GM12878 (cell line): ENCODE results near the gene SIRT7. TPM values are rescaled to one million over a fixed set of nuclear protein-coding genes. Genes with fewer than 3 reads are reported as not detected.

ENCODE experiments used
- ATAC-seq: fragments of 200-7000 bp; cut with Tn5 transposase; 3 replicates; pipeline ENCODE4 v1.9.1; 2020; ENCODE audit warnings: mild to moderate bottlenecking, moderate library complexity
- BruUV-seq: library from RNA; stranded (reverse); fragments of 400-500 nt; replicated peaks from 2 replicates; lab custom pipeline; 2021; lab: Mats Ljungman, UMichigan
- CTCF ChIA-PET: fragments of 300-600 bp; sonication (Branson Sonifier 250); formaldehyde crosslinking; extraction: SDS; loops from one replicate; lab custom pipeline; 2021; ENCODE audit warnings: inconsistent platforms; lab: Yijun Ruan, JAX
- POLR2A ChIA-PET: fragments of 350-600 bp; formaldehyde crosslinking; extraction: SDS; loops from one replicate; lab custom pipeline; 2021; ENCODE audit warnings: inconsistent platforms; lab: Charles Lee
- RAD21 ChIA-PET: fragments of 300-600 bp; sonication (Branson Sonifier 250); formaldehyde crosslinking; loops from one replicate; lab custom pipeline; 2023; ENCODE audit warnings: antibody characterized with exemption; ENCODE audit not compliant: unreplicated experiment; lab: Charles Lee
- SMC1A ChIA-PET: fragments of 300-600 bp; sonication (Branson Sonifier 250); formaldehyde crosslinking; loops from one replicate; lab custom pipeline; 2023; ENCODE audit not compliant: unreplicated experiment, uncharacterized antibody; lab: Charles Lee
- DNase-seq: peaks from one replicate; pipeline ENCODE4 v3.0.0-alpha.2; 2011; ENCODE audit warnings: low read depth, low spot score
- FAIRE-seq: peaks from 3 replicates; lab custom pipeline; 2011; peaks lifted over from hg19 to GRCh38; lab: Jason Lieb, UNC
- H2AFZ ChIP-seq: 2 replicates; pipeline ENCODE4 v1.6.0; 2011; ENCODE audit warnings: low read depth, low read length, control low read depth; ENCODE audit not compliant: control insufficient read depth
- H3K27ac ChIP-seq: 2 replicates; pipeline ENCODE4 v1.5.1; 2011; ENCODE audit warnings: control low read depth; ENCODE audit not compliant: control insufficient read depth, insufficient read depth
- H3K27me3 ChIP-seq, 2 experiments: replicated peaks in 1 of 2; 2 replicates each; pipeline versions ENCODE4 v1.6.0 to v1.6.1; 2011; ENCODE audit warnings: low read length in 1 of 2; ENCODE audit not compliant: control insufficient read depth in 2 of 2, insufficient read depth in 2 of 2
- H3K36me3 ChIP-seq, 2 experiments: 2 replicates each; pipeline ENCODE4 v1.5.1; 2011; ENCODE audit warnings: low read length in 1 of 2; ENCODE audit not compliant: control insufficient read depth in 2 of 2, insufficient read depth in 2 of 2
- H3K4me1 ChIP-seq: 2 replicates; pipeline ENCODE4 v1.6.1; 2011; ENCODE audit warnings: mild to moderate bottlenecking, low read length, moderate library complexity, mixed read lengths; ENCODE audit not compliant: control insufficient read depth, insufficient read depth
- H3K4me2 ChIP-seq: 2 replicates; pipeline ENCODE4 v1.6.0; 2011; ENCODE audit warnings: control low read depth; ENCODE audit not compliant: control insufficient read depth, insufficient read depth
- H3K4me3 ChIP-seq: fragments of 200-600 bp; sonication (generic); 2 replicates; pipeline ENCODE4 v1.5.1; 2016
- H3K79me2 ChIP-seq: 2 replicates; pipeline ENCODE4 v1.6.0; 2011; ENCODE audit warnings: low read length; ENCODE audit not compliant: control insufficient read depth, insufficient read depth
- H3K9ac ChIP-seq: 2 replicates; pipeline ENCODE4 v1.8.0; 2011; ENCODE audit warnings: low read length, control low read depth, mixed read lengths; ENCODE audit not compliant: control insufficient read depth, insufficient read depth
- H3K9me3 ChIP-seq: replicated peaks from 3 replicates; pipeline ENCODE4 v1.5.1; 2011; ENCODE audit warnings: mild to moderate bottlenecking, low read length; ENCODE audit not compliant: control insufficient read depth, insufficient read depth
- H4K20me1 ChIP-seq: 2 replicates; pipeline ENCODE4 v1.6.0; 2011; ENCODE audit not compliant: control insufficient read depth, insufficient read depth
- RAD51 ChIP-seq: fragments of 450-650 bp; IDR thresholded peaks from 2 replicates; pipeline ENCODE4 v1.6.1; 2016; ENCODE audit warnings: moderate library complexity, mild to moderate bottlenecking, inconsistent platforms
- TAF1 ChIP-seq: IDR thresholded peaks from 2 replicates; pipeline ENCODE4 v1.6.1; 2011; ENCODE audit warnings: mild to moderate bottlenecking, low read depth, low read length, borderline replicate concordance
- TBL1XR1 ChIP-seq: IDR thresholded peaks from 2 replicates; pipeline ENCODE4 v1.6.1; 2012; ENCODE audit warnings: low read depth, low read length, improper control_type of control experiment
- WGBS: methylation state at CpG from one replicate; pipeline ENCODE4 v1.1.6; 2016; ENCODE audit warnings: low lambda C conversion rate; ENCODE audit not compliant: insufficient replicate concordance, insufficient coverage; ENCODE audit errors: missing lambda C conversion rate; 5-methylcytosine and 5-hydroxymethylcytosine counted together
- in situ Hi-C: fragments of 300-500 bp; cut with MboI; formaldehyde crosslinking; loops from 9 replicates; pipeline ENCODE4 v1.14.3; 2018; ENCODE audit warnings: mixed read lengths
- intact Hi-C: fragments of 100-400 bp; cut with micrococcal nuclease; formaldehyde crosslinking; loops from one replicate; pipeline ENCODE4 v1.14.2; 2022; ENCODE audit not compliant: unreplicated experiment
- polyA plus RNA-seq, 11 experiments: library from polyadenylated mRNA; depleted of rRNA in 4 of 11; unstranded in 6 of 11; stranded (reverse) in 5 of 11; fragments of >200 nt; fragmentation: Nextera tagmentation in 4 of 11; fragmentation: Illumina TruSeq in 1 of 11; extraction: Ambion mirVana in 4 of 11; extraction: Trizol in 1 of 11; gene quantifications; 1 replicate in 1 of 11; 2 replicates in 10 of 11; pipeline versions ENCODE4 v1.2.1 to v1.2.3, GENCODE V29; 2011 to 2016; ENCODE audit warnings: inconsistent platforms in 2 of 11, missing spikeins in 2 of 11, low read depth in 1 of 11
- total RNA-seq, 4 experiments: library from RNA; depleted of rRNA in 3 of 4; stranded (reverse); fragments of >200 nt in 3 of 4; fragmentation: Illumina TruSeq in 1 of 4; extraction: Trizol in 1 of 4; gene quantifications; 2 replicates each; pipeline versions ENCODE4 v1.2.1 to v1.2.3, GENCODE V29; 2013 to 2021
- TF ChIP-seq, protein P1 (sequence below): fragments of 450-650 bp; IDR thresholded peaks from 2 replicates; pipeline ENCODE4 v1.6.1; 2014; ENCODE audit warnings: mild to moderate bottlenecking

The SIRT7 gene
- total and polyA plus RNA-seq, 10 of the 15 experiments (the other 5 are each of a cell fraction or from before 2014, with no cell fraction given) = 1.2 to 56.2 (median 22.7) TPM

DNA sequence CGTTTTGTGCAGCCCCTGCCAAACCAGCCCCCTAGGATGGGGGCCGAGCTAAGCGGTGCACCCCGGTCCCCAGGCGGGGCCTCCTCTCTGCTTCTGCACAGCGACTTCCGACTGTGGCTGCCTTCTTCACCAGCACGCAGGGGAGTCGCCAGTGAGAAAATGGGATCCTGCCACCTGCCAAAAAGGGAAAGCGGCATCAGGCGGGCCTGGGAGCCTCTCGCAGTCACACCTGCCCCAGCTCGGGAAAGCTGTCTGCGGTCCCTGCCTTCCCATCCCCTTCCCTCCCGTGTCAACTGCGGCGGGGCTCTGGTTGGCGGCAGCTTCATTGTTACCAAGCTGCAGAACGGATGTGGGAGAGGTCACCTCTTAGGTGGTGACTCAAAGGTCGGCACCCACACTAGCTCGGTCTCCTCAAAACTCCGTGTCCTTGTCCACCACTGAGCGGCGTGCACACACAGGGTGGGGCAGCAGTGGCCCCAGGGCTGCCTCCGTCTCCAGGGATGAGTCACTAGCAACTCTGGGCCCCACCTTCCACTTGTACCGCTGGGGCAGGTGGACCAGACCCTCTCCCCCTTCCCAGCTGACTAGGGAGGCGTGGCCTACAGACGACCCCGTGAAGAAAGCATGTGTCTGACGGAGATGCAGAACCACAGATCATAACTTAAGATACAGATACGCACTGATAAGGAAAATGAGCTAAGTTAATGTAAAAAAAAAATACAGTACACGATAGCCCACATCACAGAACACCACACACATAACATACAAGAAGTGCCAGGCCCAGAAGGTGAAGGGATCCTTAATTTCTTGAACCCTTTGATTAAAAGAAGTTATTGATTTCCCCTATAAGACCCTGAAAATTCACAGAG is 5.3 kb downstream of the SIRT7 start:
- H3K27me3 ChIP-seq = no peaks in the 10 kb centered on the region
- in situ Hi-C loops (no loop called here), intact Hi-C loops (no loop called here)
- H2AFZ ChIP-seq = no peak overlapping the region
- FAIRE-seq (no peak), DNase-seq (no peak), ATAC-seq (no peak)
- CTCF ChIA-PET = interaction anchor here (1.5 kb wide), 1 partner anchor 12 kb away, joined by 4 read pairs; no protein-coding TSS in a partner anchor
- WGBS = 93% methylated on average over 28 of the region's 32 CpGs
- TF ChIP-seq, protein P1, sequence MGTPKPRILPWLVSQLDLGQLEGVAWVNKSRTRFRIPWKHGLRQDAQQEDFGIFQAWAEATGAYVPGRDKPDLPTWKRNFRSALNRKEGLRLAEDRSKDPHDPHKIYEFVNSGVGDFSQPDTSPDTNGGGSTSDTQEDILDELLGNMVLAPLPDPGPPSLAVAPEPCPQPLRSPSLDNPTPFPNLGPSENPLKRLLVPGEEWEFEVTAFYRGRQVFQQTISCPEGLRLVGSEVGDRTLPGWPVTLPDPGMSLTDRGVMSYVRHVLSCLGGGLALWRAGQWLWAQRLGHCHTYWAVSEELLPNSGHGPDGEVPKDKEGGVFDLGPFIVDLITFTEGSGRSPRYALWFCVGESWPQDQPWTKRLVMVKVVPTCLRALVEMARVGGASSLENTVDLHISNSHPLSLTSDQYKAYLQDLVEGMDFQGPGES = no peak
- no peak for TF ChIP-seq TAF1
- no peak overlapping the region for H3K4me3 ChIP-seq
- H3K4me1 ChIP-seq = peaks cover 11% of the 10 kb centered on the region
- SMC1A ChIA-PET = interaction anchor here (1.0 to 1.1 kb wide), 2 partner anchors 15 to 43 kb away, joined by 3 read pairs; partner anchors contain the start of gene MAFG
- POLR2A ChIA-PET = interaction anchor here (0.5 kb wide), 1 partner anchor 617 kb away, joined by 5 read pairs; the partner anchor contains the start of gene SLC38A10
- H3K9ac ChIP-seq = no peak overlapping the region
- no peak overlapping the region for H3K27ac ChIP-seq
- no TSS peak for BruUV-seq
- peaks cover 11 to 28% of the 10 kb centered on the region in 2 experiments for H3K36me3 ChIP-seq
- RAD21 ChIA-PET = no interaction called here
- no peak overlapping the region for H3K4me2 ChIP-seq
- H4K20me1 ChIP-seq = no peaks in the 10 kb centered on the region
- H3K79me2 ChIP-seq = peaks cover 34% of the 10 kb centered on the region
- no peaks in the 10 kb centered on the region for H3K9me3 ChIP-seq

DNA sequence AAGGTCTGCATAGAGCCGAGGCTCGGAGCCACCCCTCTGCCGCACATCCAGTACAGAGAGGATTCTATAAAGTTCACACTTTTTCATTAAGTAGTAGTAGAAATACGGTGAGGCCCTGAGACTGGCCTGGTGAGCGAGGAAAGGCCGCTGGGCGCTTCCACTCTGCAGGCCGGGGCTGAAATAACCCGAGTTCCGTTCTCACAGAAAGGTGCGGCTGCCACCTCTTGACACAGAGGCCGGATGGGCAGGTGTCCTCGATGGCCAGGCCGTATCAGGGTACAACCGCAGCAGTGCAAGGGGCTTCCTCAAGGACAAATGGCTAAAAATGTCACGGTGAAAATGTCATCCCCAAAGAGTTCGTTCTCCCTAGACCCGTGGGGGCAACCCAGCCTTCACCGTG is 6.0 kb downstream of the SIRT7 start:
- no peaks in the 10 kb centered on the region for H3K27me3 ChIP-seq
- peaks cover 10% of the 10 kb centered on the region for H3K4me1 ChIP-seq
- RAD21 ChIA-PET = no interaction called here
- CTCF ChIA-PET = no interaction called here
- H3K4me3 ChIP-seq = no peak overlapping the region
- in situ Hi-C loops (no loop called here), intact Hi-C loops (no loop called here)
- peaks cover 27% of the 10 kb centered on the region for H3K79me2 ChIP-seq
- POLR2A ChIA-PET = interaction anchor here (2.4 kb wide), 1 partner anchor 18 kb away, joined by 13 read pairs; no protein-coding TSS in a partner anchor
- no peak overlapping the region for H3K4me2 ChIP-seq
- 85% methylated on average over 19 of the region's 19 CpGs for WGBS
- ATAC-seq (no peak), FAIRE-seq (no peak), DNase-seq (no peak)
- SMC1A ChIA-PET = interaction anchor here (1.1 kb wide), 1 partner anchor 16 kb away, joined by 3 read pairs; the partner anchor contains the start of gene MAFG
- H3K27ac ChIP-seq = no peak overlapping the region
- H2AFZ ChIP-seq = no peak overlapping the region
- no TSS peak for BruUV-seq
- no peak for TF ChIP-seq RAD51
- TF ChIP-seq TBL1XR1 = no peak
- no peaks in the 10 kb centered on the region for H3K9me3 ChIP-seq
- H3K9ac ChIP-seq = no peak overlapping the region
- H3K36me3 ChIP-seq = peaks cover 11 to 31% of the 10 kb centered on the region in 2 experiments
- no peaks in the 10 kb centered on the region for H4K20me1 ChIP-seq
